Measurements from ENCODE around the gene SUPT5H. TPM values are rescaled to one million over a fixed set of nuclear protein-coding genes. Genes with fewer than 3 reads are reported as not detected.
A peak's percentile ranks its signal among the peaks of the same experiment; 100 is the strongest.

SUPT5H gene
- total and polyA plus RNA-seq, 2 of the 13 experiments (the other 11 are each of a cell fraction or from before 2014, with no cell fraction given), result 48.2 to 51.7 TPM

DNA sequence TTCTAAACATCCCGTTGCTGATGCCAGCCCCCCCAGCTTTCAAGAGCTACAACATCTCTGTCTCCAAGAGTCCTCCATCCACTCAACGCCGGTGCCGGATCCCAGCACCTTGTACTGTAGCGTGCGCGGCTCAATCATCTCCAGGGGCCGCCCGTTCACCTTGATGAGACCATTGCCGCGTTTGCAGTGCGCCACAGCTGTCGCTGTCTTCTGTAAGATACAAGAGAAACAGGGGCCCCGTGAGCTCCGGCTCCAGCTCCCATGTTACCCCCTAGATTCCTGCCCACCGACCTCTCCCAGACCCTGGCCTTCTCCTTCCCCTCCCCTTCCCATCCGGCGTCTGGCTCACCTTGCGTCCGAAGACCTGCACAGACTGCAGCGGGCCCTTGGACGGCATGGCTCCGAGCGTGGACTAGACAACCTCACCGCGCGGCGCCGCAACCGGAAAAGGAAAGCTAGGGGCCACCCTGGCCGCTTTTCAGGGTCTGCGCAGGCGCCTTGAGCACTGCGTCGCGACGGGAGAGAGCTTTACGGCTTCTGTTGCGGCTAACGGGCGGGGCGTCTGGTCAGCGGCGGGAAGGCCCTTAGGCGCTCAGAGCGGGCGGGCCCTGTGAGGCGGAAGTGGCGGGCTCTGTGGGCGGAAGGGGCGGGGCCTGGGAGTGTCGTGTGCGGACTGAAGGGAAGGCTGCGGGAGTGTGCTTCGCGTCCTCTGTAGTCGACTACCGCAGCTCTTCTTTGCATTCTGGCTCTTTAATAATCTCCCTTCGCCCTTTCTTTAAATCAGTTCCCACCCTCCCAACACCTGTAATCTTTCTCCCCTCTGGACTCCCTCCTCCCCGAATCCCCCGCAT lies 9.7 kb upstream of the SUPT5H start, which contains the start of gene RPS16 (continued):
- TF ChIP-seq, protein P1, sequence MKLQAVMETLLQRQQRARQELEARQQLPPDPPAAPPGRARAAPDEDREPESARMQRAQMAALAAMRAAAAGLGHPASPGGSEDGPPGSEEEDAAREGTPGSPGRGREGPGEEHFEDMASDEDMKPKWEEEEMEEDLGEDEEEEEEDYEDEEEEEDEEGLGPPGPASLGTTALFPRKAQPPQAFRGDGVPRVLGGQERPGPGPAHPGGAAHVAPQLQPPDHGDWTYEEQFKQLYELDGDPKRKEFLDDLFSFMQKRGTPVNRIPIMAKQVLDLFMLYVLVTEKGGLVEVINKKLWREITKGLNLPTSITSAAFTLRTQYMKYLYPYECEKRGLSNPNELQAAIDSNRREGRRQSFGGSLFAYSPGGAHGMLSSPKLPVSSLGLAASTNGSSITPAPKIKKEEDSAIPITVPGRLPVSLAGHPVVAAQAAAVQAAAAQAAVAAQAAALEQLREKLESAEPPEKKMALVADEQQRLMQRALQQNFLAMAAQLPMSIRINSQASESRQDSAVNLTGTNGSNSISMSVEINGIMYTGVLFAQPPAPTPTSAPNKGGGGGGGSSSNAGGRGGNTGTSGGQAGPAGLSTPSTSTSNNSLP (IDR thresholded peaks at IDR 0.05; ENCODE audit: low read depth, low read length), result no peak
- TF ChIP-seq TERF1 (CRISPR knock-in tag; IDR thresholded peaks at IDR 0.05) (no peak), NFRKB (IDR thresholded peaks at IDR 0.05) (no peak), ZNF432 (CRISPR knock-in tag; IDR thresholded peaks at IDR 0.05; ENCODE audit: borderline replicate concordance) (no peak), HOXA3 (CRISPR knock-in tag; IDR thresholded peaks at IDR 0.05) (peak; percentile 89), PHF5A (CRISPR knock-in tag; IDR thresholded peaks at IDR 0.05; ENCODE audit: low read depth, unreplicated experiment) (no peak), ZSCAN29 (CRISPR knock-in tag; conservative IDR thresholded peaks at IDR 0.05) (peak; percentile 72; the same call in 1 of the 2 replicates), ZNF460 (CRISPR knock-in tag; IDR thresholded peaks at IDR 0.05; ENCODE audit: borderline replicate concordance) (no peak; the same call in 1 of the 2 replicates), ZNF550 (CRISPR knock-in tag; IDR thresholded peaks at IDR 0.05; ENCODE audit: borderline replicate concordance) (0 out of 2 replicates have a peak, but pooled peaks have one; percentile 44), ZBTB38 (CRISPR knock-in tag; IDR thresholded peaks at IDR 0.05) (peak; percentile 89), JARID2 (CRISPR knock-in tag; IDR thresholded peaks at IDR 0.05; ENCODE audit: insufficient replicate concordance) (no peak), TBL1XR1 (IDR thresholded peaks at IDR 0.05; ENCODE audit: borderline replicate concordance, low read length, partially characterized antibody) (no peak), FLYWCH1 (CRISPR knock-in tag; IDR thresholded peaks at IDR 0.05) (no peak), FOXA3 (CRISPR knock-in tag; IDR thresholded peaks at IDR 0.05) (peak; percentile 57), RFXAP (CRISPR knock-in tag; IDR thresholded peaks at IDR 0.05; ENCODE audit: borderline replicate concordance) (peak; percentile 85; the same call in 1 of the 2 replicates), ZNF746 (CRISPR knock-in tag; IDR thresholded peaks at IDR 0.05) (no peak), EED (CRISPR knock-in tag; IDR thresholded peaks at IDR 0.05) (peak; percentile 60; the same call in 1 of the 2 replicates), KLF12 (CRISPR knock-in tag; IDR thresholded peaks at IDR 0.05; ENCODE audit: borderline replicate concordance) (0 out of 2 replicates have a peak, but pooled peaks have one; percentile 27), PLRG1 (conservative IDR thresholded peaks at IDR 0.05) (no peak), SMAD9 (CRISPR knock-in tag; IDR thresholded peaks at IDR 0.05) (no peak), SP2 (CRISPR knock-in tag; IDR thresholded peaks at IDR 0.05) (peak; percentile 88), RORA (CRISPR knock-in tag; IDR thresholded peaks at IDR 0.05) (no peak), KMT2B (CRISPR knock-in tag; IDR thresholded peaks at IDR 0.05) (peak; percentile 85)
- TF ChIP-seq, protein P2, sequence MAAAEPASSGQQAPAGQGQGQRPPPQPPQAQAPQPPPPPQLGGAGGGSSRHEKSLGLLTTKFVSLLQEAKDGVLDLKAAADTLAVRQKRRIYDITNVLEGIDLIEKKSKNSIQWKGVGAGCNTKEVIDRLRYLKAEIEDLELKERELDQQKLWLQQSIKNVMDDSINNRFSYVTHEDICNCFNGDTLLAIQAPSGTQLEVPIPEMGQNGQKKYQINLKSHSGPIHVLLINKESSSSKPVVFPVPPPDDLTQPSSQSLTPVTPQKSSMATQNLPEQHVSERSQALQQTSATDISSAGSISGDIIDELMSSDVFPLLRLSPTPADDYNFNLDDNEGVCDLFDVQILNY (CRISPR knock-in tag; conservative IDR thresholded peaks at IDR 0.05), result peak; percentile 91
- TF ChIP-seq, protein P3, sequence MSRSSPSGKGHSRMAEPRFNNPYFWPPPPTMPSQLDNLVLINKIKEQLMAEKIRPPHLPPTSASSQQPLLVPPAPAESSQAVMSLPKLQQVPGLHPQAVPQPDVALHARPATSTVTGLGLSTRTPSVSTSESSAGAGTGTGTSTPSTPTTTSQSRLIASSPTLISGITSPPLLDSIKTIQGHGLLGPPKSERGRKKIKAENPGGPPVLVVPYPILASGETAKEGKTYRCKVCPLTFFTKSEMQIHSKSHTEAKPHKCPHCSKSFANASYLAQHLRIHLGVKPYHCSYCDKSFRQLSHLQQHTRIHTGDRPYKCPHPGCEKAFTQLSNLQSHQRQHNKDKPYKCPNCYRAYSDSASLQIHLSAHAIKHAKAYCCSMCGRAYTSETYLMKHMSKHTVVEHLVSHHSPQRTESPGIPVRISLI (CRISPR knock-in tag; IDR thresholded peaks at IDR 0.05; ENCODE audit: borderline replicate concordance), result peak; percentile 63; the same call in 1 of the 2 replicates
